GM23338 (cell line): Measurements from ENCODE around the gene NAA10.

Experiments
- CREB1 ChIP-seq: fragments of 250-450 bp; sonication (Bioruptor Pico); IDR thresholded peaks from 2 replicates; pipeline ENCODE4 v1.5.0; 2020; ENCODE audit warnings: low read depth, mild to moderate bottlenecking, moderate library complexity
- EZH2 ChIP-seq: fragments of 200-600 bp; sonication (generic); IDR thresholded peaks from one replicate; pipeline ENCODE4 v1.8.0; 2017; ENCODE audit warnings: antibody characterized with exemption, mild to moderate bottlenecking, low read depth; ENCODE audit not compliant: unreplicated experiment
- EZH2phosphoT487 ChIP-seq: fragments of 200-600 bp; sonication (generic); IDR thresholded peaks from one replicate; pipeline ENCODE4 v1.8.1; 2018; ENCODE audit warnings: antibody characterized with exemption; ENCODE audit not compliant: unreplicated experiment
- JUNB ChIP-seq: IDR thresholded peaks from one replicate; pipeline ENCODE4 v1.6.1; 2016; ENCODE audit warnings: antibody characterized with exemption; ENCODE audit not compliant: unreplicated experiment
- POLR2AphosphoS5 ChIP-seq: IDR thresholded peaks from 2 replicates; pipeline ENCODE4 v1.6.1; 2016; ENCODE audit warnings: antibody characterized with exemption, low read depth
- STAT1 ChIP-seq: IDR thresholded peaks from one replicate; pipeline ENCODE4 v1.6.1; 2016; ENCODE audit warnings: antibody characterized with exemption; ENCODE audit not compliant: unreplicated experiment
- ZNF114 ChIP-seq: fragments of 250-450 bp; sonication (Bioruptor Pico); IDR thresholded peaks from 2 replicates; pipeline ENCODE4 v1.5.0; 2020; ENCODE audit warnings: mild to moderate bottlenecking, moderate library complexity
- TF ChIP-seq, protein P1 (sequence below), 2 experiments: fragments of 200-600 bp in 1 of 2; sonication (generic) in 1 of 2; conservative IDR thresholded peaks; 2 replicates each; pipeline versions ENCODE4 v1.5.1 to v1.6.1; 2016 to 2017; ENCODE audit warnings: antibody characterized with exemption in 2 of 2, low read depth in 2 of 2, mild to moderate bottlenecking in 2 of 2, moderate library complexity in 1 of 2
- TF ChIP-seq, protein P2 (sequence below): IDR thresholded peaks from one replicate; pipeline ENCODE4 v1.6.1; 2018; ENCODE audit warnings: antibody characterized with exemption; ENCODE audit not compliant: unreplicated experiment
- TF ChIP-seq, protein P3 (sequence below): IDR thresholded peaks from 2 replicates; pipeline ENCODE4 v1.6.1; 2016; ENCODE audit warnings: antibody characterized with exemption

DNA sequence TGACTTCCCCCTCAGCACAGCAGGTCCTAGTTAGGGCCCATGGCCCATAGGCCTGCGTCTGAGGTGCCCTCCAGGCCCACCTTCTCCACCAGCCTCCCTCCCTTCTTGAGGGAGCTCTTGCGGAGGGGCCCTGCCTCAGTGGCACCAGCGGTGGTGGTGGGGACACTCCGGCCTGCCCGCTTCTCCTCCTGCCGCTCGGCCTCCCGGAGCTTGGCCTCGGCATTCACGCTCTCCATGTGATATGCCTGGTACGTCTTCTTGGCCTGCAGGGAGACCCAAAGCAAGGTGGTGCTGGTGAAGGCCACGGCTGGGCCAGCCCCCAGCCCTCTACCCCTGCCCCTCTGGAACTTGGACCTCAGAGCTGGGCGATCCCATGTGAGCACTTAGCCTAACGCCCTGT lies 14.3 kb downstream of the NAA10 start:
- TF ChIP-seq, protein P1, sequence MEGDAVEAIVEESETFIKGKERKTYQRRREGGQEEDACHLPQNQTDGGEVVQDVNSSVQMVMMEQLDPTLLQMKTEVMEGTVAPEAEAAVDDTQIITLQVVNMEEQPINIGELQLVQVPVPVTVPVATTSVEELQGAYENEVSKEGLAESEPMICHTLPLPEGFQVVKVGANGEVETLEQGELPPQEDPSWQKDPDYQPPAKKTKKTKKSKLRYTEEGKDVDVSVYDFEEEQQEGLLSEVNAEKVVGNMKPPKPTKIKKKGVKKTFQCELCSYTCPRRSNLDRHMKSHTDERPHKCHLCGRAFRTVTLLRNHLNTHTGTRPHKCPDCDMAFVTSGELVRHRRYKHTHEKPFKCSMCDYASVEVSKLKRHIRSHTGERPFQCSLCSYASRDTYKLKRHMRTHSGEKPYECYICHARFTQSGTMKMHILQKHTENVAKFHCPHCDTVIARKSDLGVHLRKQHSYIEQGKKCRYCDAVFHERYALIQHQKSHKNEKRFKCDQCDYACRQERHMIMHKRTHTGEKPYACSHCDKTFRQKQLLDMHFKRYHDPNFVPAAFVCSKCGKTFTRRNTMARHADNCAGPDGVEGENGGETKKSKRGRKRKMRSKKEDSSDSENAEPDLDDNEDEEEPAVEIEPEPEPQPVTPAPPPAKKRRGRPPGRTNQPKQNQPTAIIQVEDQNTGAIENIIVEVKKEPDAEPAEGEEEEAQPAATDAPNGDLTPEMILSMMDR (conservative IDR thresholded peaks at IDR 0.05; ENCODE audit: low read depth in 2 of 2): no peak
- TF ChIP-seq JUNB (no peak), POLR2AphosphoS5 (no peak), EZH2 (no peak), ZNF114 (no peak), STAT1 (no peak), CREB1 (no peak), EZH2phosphoT487 (no peak)
- TF ChIP-seq, protein P2, sequence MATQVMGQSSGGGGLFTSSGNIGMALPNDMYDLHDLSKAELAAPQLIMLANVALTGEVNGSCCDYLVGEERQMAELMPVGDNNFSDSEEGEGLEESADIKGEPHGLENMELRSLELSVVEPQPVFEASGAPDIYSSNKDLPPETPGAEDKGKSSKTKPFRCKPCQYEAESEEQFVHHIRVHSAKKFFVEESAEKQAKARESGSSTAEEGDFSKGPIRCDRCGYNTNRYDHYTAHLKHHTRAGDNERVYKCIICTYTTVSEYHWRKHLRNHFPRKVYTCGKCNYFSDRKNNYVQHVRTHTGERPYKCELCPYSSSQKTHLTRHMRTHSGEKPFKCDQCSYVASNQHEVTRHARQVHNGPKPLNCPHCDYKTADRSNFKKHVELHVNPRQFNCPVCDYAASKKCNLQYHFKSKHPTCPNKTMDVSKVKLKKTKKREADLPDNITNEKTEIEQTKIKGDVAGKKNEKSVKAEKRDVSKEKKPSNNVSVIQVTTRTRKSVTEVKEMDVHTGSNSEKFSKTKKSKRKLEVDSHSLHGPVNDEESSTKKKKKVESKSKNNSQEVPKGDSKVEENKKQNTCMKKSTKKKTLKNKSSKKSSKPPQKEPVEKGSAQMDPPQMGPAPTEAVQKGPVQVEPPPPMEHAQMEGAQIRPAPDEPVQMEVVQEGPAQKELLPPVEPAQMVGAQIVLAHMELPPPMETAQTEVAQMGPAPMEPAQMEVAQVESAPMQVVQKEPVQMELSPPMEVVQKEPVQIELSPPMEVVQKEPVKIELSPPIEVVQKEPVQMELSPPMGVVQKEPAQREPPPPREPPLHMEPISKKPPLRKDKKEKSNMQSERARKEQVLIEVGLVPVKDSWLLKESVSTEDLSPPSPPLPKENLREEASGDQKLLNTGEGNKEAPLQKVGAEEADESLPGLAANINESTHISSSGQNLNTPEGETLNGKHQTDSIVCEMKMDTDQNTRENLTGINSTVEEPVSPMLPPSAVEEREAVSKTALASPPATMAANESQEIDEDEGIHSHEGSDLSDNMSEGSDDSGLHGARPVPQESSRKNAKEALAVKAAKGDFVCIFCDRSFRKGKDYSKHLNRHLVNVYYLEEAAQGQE: no peak
- TF ChIP-seq, protein P3, sequence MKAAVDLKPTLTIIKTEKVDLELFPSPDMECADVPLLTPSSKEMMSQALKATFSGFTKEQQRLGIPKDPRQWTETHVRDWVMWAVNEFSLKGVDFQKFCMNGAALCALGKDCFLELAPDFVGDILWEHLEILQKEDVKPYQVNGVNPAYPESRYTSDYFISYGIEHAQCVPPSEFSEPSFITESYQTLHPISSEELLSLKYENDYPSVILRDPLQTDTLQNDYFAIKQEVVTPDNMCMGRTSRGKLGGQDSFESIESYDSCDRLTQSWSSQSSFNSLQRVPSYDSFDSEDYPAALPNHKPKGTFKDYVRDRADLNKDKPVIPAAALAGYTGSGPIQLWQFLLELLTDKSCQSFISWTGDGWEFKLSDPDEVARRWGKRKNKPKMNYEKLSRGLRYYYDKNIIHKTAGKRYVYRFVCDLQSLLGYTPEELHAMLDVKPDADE: no peak
